Body of pancreas (tissue), 4 donors: ENCODE data around the gene MAGED1. TPM values are rescaled to one million over a fixed set of nuclear protein-coding genes. Genes with fewer than 3 reads are reported as not detected.

Source experiments
- ATAC-seq: fragments of 150-250 bp; one replicate; pipeline ENCODE4 v1.9.1; 2016
- DNase-seq, 4 donors: peaks; one replicate each; pipeline ENCODE4 v3.0.0-alpha.2; 2019
- H3K27ac ChIP-seq, 4 donors: fragments of 200-600 bp; sonication (generic); 1 replicate in 3 of 4; 2 replicates in 1 of 4; pipeline versions ENCODE4 v1.5.1 to v1.6.1; 2016 to 2019; ENCODE audit warnings: mild to moderate bottlenecking in 1 of 4, mixed read lengths in 1 of 4, moderate library complexity in 1 of 4
- H3K27me3 ChIP-seq, 2 donors: fragments of 200-600 bp; sonication (generic); one replicate each; pipeline ENCODE4 v1.6.0; 2016; ENCODE audit warnings: mild to moderate bottlenecking in 1 of 2
- H3K36me3 ChIP-seq, 2 donors: fragments of 200-600 bp; sonication (generic); replicated peaks in 1 of 2; 2 replicates each; pipeline ENCODE4 v1.5.1; 2016; ENCODE audit warnings: low read depth in 2 of 2; ENCODE audit not compliant: insufficient read depth in 1 of 2
- H3K4me1 ChIP-seq: fragments of 200-600 bp; sonication (generic); one replicate; pipeline ENCODE4 v1.6.0; 2016
- H3K4me3 ChIP-seq, 2 donors: fragments of 200-600 bp; sonication (generic); 1 replicate in 1 of 2; 2 replicates in 1 of 2; pipeline ENCODE4 v1.5.1; 2016 to 2019
- H3K9me3 ChIP-seq, 3 donors: fragments of 200-600 bp; sonication (generic); 1 replicate in 2 of 3; 2 replicates in 1 of 3; pipeline ENCODE4 v1.5.1; 2016
- CTCF ChIP-seq, 7 experiments: fragments of 450-650 bp in 4 of 7; fragments of 200-600 bp in 3 of 7; sonication (generic) in 3 of 7; IDR thresholded peaks; one replicate each; pipeline ENCODE4 v1.5.1; 2016 to 2019; ENCODE audit warnings: antibody characterized with exemption in 7 of 7
- POLR2A ChIP-seq, 3 donors: fragments of 450-650 bp; IDR thresholded peaks; one replicate each; pipeline ENCODE4 v1.6.1; 2016; ENCODE audit warnings: antibody characterized with exemption in 3 of 3, mild to moderate bottlenecking in 2 of 3
- WGBS, 2 donors: methylation state at CpG; one replicate each; pipeline ENCODE4 v1.1.5; 2017; 5-methylcytosine and 5-hydroxymethylcytosine counted together
- intact Hi-C: fragments of 100-400 bp; cut with DNase I; formaldehyde crosslinking; loops from one replicate; pipeline ENCODE4 v1.15.1; 2023
- total RNA-seq, 2 donors: library from RNA; depleted of rRNA; stranded (reverse); fragments of >200 nt; gene quantifications; one replicate each; pipeline ENCODE4 v1.1.0, GENCODE V29; 2016

Gene MAGED1
- 10 to 100 TPM; 45.7 to 53.1 TPM for total RNA-seq

DNA sequence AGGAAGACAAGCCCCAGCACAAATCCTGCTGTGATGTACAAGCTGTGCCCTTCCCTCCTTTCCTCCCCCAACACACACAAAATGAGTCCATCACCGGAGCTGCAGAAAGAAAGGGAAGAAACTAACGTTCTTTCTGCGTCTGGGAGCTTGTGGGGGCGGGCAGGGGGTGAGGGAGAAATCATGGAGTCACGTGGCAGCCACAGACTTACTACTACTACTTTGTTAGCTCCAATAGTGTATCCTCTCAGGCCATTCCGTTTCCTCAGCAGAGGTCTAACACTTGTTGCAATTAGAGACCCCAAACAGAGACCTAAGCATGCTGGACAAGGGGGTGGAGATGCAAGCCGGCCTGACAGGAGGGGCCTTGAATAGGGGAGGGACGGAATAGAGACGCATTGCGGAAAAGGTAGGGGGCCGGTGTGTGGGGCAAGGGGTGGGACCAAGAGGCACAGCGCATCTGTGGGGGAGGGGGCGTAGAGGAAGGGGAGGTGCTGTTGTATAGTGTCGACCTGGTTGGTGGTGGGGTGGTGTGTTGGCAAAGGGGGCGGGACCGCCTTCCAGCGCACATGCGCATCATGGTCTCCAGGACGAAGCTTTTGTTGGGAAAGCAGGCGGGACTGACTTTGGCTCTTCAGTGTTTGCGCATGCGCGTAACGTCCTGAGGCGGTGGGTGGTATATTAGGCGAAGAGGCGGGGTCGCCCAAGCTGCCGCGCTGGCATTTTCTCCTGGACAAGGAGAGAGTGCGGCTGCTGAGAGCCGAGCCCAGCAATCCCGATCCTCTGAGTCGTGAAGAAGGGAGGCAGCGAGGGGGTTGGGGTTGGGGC is at the start of gene MAGED1:
Gene MAGED1 (plus strand): TSS at position 703 of the 825 bp plus-strand sequence. CDS start 682 bp downstream, outside the sequence.
- DNase-seq (peak; percentile 91 to 95 (median 94)), ATAC-seq (peak; percentile 94)
- 1 to 2% methylated on average over 13 to 30 of the region's 35 CpGs for WGBS, 2 donors
- peak within 1 kb of the TSS; percentile 27 to 31 for H3K4me3 ChIP-seq
- H3K27ac ChIP-seq = peak within 1 kb of the TSS; percentile 59 to 82 (median 80)
- no peaks in the 10 kb centered on the region for H3K36me3 ChIP-seq
- peaks cover 33% of the 10 kb centered on the region for H3K4me1 ChIP-seq
- H3K9me3 ChIP-seq = no peaks in the 10 kb centered on the region
- H3K27me3 ChIP-seq = no peaks in the 10 kb centered on the region
- TF ChIP-seq CTCF (IDR thresholded peaks at IDR 0.05) (no peak), POLR2A (IDR thresholded peaks at IDR 0.05) (peak; percentile 67 to 93 (median 91))
- intact Hi-C loops = no loop called here

DNA sequence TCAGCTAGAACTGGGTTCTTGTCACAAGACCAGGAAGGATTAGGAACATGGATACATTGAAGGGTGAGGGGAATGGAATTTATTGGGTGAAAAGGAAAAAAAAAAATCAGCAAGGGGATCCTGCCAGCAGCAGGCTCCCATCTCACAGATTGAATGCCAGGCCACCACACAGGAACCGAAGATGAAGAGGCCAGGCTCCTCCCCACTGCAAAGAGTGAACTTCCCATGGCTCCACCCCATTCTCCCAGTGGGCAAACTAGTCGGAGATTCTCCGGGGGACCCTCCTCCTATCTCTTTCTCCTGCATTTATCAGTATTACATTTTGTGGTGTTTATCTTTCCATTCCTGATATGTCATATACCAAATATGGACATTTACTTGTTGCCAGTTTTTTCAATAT is 46.0 kb upstream of the MAGED1 start:
- Histone ChIP-seq H3K27ac (no peak overlapping the region), H3K9me3 (no peaks in the 10 kb centered on the region), H3K36me3 (no peaks in the 10 kb centered on the region), H3K4me1 (no peaks in the 10 kb centered on the region), H3K27me3 (no peaks in the 10 kb centered on the region), H3K4me3 (no peak overlapping the region)
- ATAC-seq (no peak), DNase-seq (no peak)
- 30 to 36% methylated on average over 3 of the region's 3 CpGs for WGBS, 2 donors
- no peak for TF ChIP-seq CTCF (IDR thresholded peaks at IDR 0.05)
- no peak for TF ChIP-seq POLR2A (IDR thresholded peaks at IDR 0.05)
- intact Hi-C loops = no loop called here

DNA sequence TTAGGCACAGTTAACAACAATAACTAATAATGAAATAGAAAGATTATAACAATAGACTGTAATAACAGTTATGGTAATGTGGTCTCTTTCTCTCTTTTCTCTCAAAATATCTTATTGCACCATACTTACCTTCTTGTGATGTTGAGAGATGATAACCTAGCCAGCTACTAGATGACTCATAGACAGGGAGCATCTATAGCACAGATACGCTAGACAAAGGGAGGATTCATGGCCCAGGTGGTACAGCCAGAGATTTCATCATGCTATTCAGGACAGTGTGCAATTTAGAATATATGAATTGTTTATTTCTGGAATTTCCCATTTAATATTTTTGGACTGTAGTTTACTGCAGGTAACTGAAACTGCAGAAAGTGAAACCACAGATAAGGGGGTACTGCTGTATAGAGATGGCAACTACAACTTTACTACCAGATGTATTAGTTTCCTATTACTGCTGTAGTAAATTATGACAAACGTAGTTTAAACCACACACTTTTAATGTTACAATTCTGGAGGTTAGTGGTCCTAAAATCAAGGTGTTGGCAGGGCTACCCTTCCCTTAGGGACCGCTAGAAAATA is 41.8 kb upstream of the MAGED1 start:
- H3K27ac ChIP-seq = no peak overlapping the region
- 84 to 87% methylated on average over 3 of the region's 3 CpGs for WGBS, 2 donors
- ATAC-seq (no peak), DNase-seq (no peak)
- no peaks in the 10 kb centered on the region for H3K36me3 ChIP-seq
- H3K9me3 ChIP-seq = no peaks in the 10 kb centered on the region
- no peaks in the 10 kb centered on the region for H3K27me3 ChIP-seq
- TF ChIP-seq CTCF (IDR thresholded peaks at IDR 0.05) (no peak), POLR2A (IDR thresholded peaks at IDR 0.05) (no peak)
- intact Hi-C loops = no loop called here
- no peak overlapping the region for H3K4me3 ChIP-seq
- no peaks in the 10 kb centered on the region for H3K4me1 ChIP-seq

DNA sequence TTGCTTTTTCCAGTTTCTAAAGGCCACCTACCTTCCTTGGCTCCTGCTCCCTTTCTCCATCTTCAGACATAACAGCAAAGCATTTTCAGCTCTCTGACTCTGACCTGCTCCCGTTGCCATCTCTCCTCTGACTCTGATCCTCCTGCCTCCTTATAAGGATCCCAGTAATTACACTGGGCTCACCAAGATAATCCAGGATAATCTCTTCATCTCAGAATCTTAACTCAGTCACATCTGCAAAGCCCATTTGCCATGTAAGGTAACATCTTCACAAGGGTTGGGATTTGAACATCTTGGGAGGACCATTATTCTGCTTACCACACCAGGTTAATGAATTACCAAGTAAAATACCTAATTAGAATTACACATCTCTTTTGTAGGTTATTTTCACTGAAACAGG is 41.3 kb upstream of the MAGED1 start:
- intact Hi-C loops = no loop called here
- Histone ChIP-seq H3K36me3 (no peaks in the 10 kb centered on the region), H3K4me3 (no peak overlapping the region), H3K9me3 (no peaks in the 10 kb centered on the region), H3K27ac (no peak overlapping the region), H3K4me1 (no peaks in the 10 kb centered on the region), H3K27me3 (no peaks in the 10 kb centered on the region)
- no peak for TF ChIP-seq CTCF (IDR thresholded peaks at IDR 0.05)
- TF ChIP-seq POLR2A (IDR thresholded peaks at IDR 0.05) = no peak
- ATAC-seq (no peak), DNase-seq (no peak)
- 100% methylated on average over 1 of the region's 1 CpG for WGBS, 2 donors
